Stimulated activated CD4-positive, alpha-beta T cell treated with anti-CD3 and anti-CD28 coated beads, Interleukin-12 subunit alpha, Interleukin-12 subunit beta, amount 100 ng/mL, for 4 hours (primary cell): Measurements from ENCODE around the gene FAM217B.
"Not testable (repeated sequence)": the region's sequence is repeated elsewhere in the genome, so short reads cannot be mapped to it uniquely, and the experiment has no call there.

Experiments
- DNase-seq: peaks from one replicate; pipeline ENCODE4 v3.0.0-alpha.2; 2020

The FAM217B gene

GRCh38 chr20:59939052-59939878 is 924 bp upstream of the FAM217B start:
- no peak for DNase-seq

GRCh38 chr20:59939879-59940128 is 385 bp upstream of the FAM217B start:
- no peak for DNase-seq

- DNase-seq = no peak
These were observed 736 bp downstream of the FAM217B start for GRCh38 chr20:59940956-59941294.

- no peak for DNase-seq
These were observed 2.1 kb downstream of the FAM217B start for GRCh38 chr20:59942245-59942644.

- no peak for DNase-seq
These were observed 4.5 kb downstream of the FAM217B start for GRCh38 chr20:59944726-59945125.

GRCh38 chr20:59945175-59945574 is 5.0 kb downstream of the FAM217B start:
- no peak for DNase-seq

GRCh38 chr20:59945731-59946130 is 5.5 kb downstream of the FAM217B start:
- no peak for DNase-seq

GRCh38 chr20:59947376-59947775 is 7.2 kb downstream of the FAM217B start:
- DNase-seq = no peak

GRCh38 chr20:59948212-59948611 is 8.0 kb downstream of the FAM217B start:
- no peak for DNase-seq

GRCh38 chr20:59948828-59949720 is 8.9 kb downstream of the FAM217B start:
- DNase-seq = no peak

- DNase-seq = no peak
These were observed 9.7 kb downstream of the FAM217B start for GRCh38 chr20:59949911-59950310.

GRCh38 chr20:59954718-59955117 is 14.5 kb downstream of the FAM217B start:
- no peak for DNase-seq

GRCh38 chr20:59955131-59955796 is 15.1 kb downstream of the FAM217B start:
- no peak for DNase-seq

GRCh38 chr20:59957568-59957967 is 17.4 kb downstream of the FAM217B start:
- DNase-seq = not testable (repeated sequence)

GRCh38 chr20:59958123-59958522 is 17.9 kb downstream of the FAM217B start, which contains the start of gene CDH26:
Gene CDH26, plus strand, starts transcription at chr20:59958423. Its CDS starts 304 bp downstream, at chr20:59958727.
- DNase-seq = no peak

GRCh38 chr20:59958626-59959025 is 18.4 kb downstream of the FAM217B start:
- DNase-seq = no peak

- DNase-seq = no peak
These were observed 21.2 kb downstream of the FAM217B start for GRCh38 chr20:59961423-59961822.

- no peak for DNase-seq
These were observed 22.0 kb downstream of the FAM217B start for GRCh38 chr20:59962155-59962554.

- no peak for DNase-seq
These were observed 26.2 kb downstream of the FAM217B start for GRCh38 chr20:59966428-59966827.

- no peak for DNase-seq
These were observed 31.2 kb downstream of the FAM217B start for GRCh38 chr20:59971428-59971827.

- no peak for DNase-seq
These were observed 32.0 kb downstream of the FAM217B start for GRCh38 chr20:59972037-59972801.

- DNase-seq = no peak
These were observed 36.1 kb downstream of the FAM217B start for GRCh38 chr20:59976156-59976782.
